GM12878 (cell line): ENCODE data around the gene GRIA4. TPM values are rescaled to one million over a fixed set of nuclear protein-coding genes. Genes with fewer than 3 reads are reported as not detected.

Experiments used
- ATAC-seq: fragments of 200-7000 bp; cut with Tn5 transposase; 3 replicates; pipeline ENCODE4 v1.9.1; 2020; ENCODE audit warnings: mild to moderate bottlenecking, moderate library complexity
- BruUV-seq: library from RNA; stranded (reverse); fragments of 400-500 nt; replicated peaks from 2 replicates; lab custom pipeline; 2021; lab: Mats Ljungman, UMichigan
- CTCF ChIA-PET: fragments of 300-600 bp; sonication (Branson Sonifier 250); formaldehyde crosslinking; extraction: SDS; loops from one replicate; lab custom pipeline; 2021; ENCODE audit warnings: inconsistent platforms; lab: Yijun Ruan, JAX
- POLR2A ChIA-PET: fragments of 350-600 bp; formaldehyde crosslinking; extraction: SDS; loops from one replicate; lab custom pipeline; 2021; ENCODE audit warnings: inconsistent platforms; lab: Charles Lee
- RAD21 ChIA-PET: fragments of 300-600 bp; sonication (Branson Sonifier 250); formaldehyde crosslinking; loops from one replicate; lab custom pipeline; 2023; ENCODE audit warnings: antibody characterized with exemption; ENCODE audit not compliant: unreplicated experiment; lab: Charles Lee
- SMC1A ChIA-PET: fragments of 300-600 bp; sonication (Branson Sonifier 250); formaldehyde crosslinking; loops from one replicate; lab custom pipeline; 2023; ENCODE audit not compliant: unreplicated experiment, uncharacterized antibody; lab: Charles Lee
- DNase-seq: peaks from one replicate; pipeline ENCODE4 v3.0.0-alpha.2; 2011; ENCODE audit warnings: low read depth, low spot score
- FAIRE-seq: peaks from 3 replicates; lab custom pipeline; 2011; peaks lifted over from hg19 to GRCh38; lab: Jason Lieb, UNC
- H2AFZ ChIP-seq: 2 replicates; pipeline ENCODE4 v1.6.0; 2011; ENCODE audit warnings: low read depth, low read length, control low read depth; ENCODE audit not compliant: control insufficient read depth
- H3K27ac ChIP-seq: 2 replicates; pipeline ENCODE4 v1.5.1; 2011; ENCODE audit warnings: control low read depth; ENCODE audit not compliant: control insufficient read depth, insufficient read depth
- H3K27me3 ChIP-seq, 2 experiments: replicated peaks in 1 of 2; 2 replicates each; pipeline versions ENCODE4 v1.6.0 to v1.6.1; 2011; ENCODE audit warnings: low read length in 1 of 2; ENCODE audit not compliant: control insufficient read depth in 2 of 2, insufficient read depth in 2 of 2
- H3K36me3 ChIP-seq, 2 experiments: 2 replicates each; pipeline ENCODE4 v1.5.1; 2011; ENCODE audit warnings: low read length in 1 of 2; ENCODE audit not compliant: control insufficient read depth in 2 of 2, insufficient read depth in 2 of 2
- H3K4me1 ChIP-seq: 2 replicates; pipeline ENCODE4 v1.6.1; 2011; ENCODE audit warnings: mild to moderate bottlenecking, low read length, moderate library complexity, mixed read lengths; ENCODE audit not compliant: control insufficient read depth, insufficient read depth
- H3K4me2 ChIP-seq: 2 replicates; pipeline ENCODE4 v1.6.0; 2011; ENCODE audit warnings: control low read depth; ENCODE audit not compliant: control insufficient read depth, insufficient read depth
- H3K4me3 ChIP-seq: fragments of 200-600 bp; sonication (generic); 2 replicates; pipeline ENCODE4 v1.5.1; 2016
- H3K79me2 ChIP-seq: 2 replicates; pipeline ENCODE4 v1.6.0; 2011; ENCODE audit warnings: low read length; ENCODE audit not compliant: control insufficient read depth, insufficient read depth
- H3K9ac ChIP-seq: 2 replicates; pipeline ENCODE4 v1.8.0; 2011; ENCODE audit warnings: low read length, control low read depth, mixed read lengths; ENCODE audit not compliant: control insufficient read depth, insufficient read depth
- H3K9me3 ChIP-seq: replicated peaks from 3 replicates; pipeline ENCODE4 v1.5.1; 2011; ENCODE audit warnings: mild to moderate bottlenecking, low read length; ENCODE audit not compliant: control insufficient read depth, insufficient read depth
- H4K20me1 ChIP-seq: 2 replicates; pipeline ENCODE4 v1.6.0; 2011; ENCODE audit not compliant: control insufficient read depth, insufficient read depth
- BCL11A ChIP-seq: IDR thresholded peaks from 2 replicates; pipeline ENCODE4 v1.6.1; 2011; ENCODE audit warnings: low read depth, low read length
- MYB ChIP-seq: fragments of 150-350 bp; IDR thresholded peaks from 2 replicates; pipeline ENCODE4 v1.6.1; 2014; ENCODE audit warnings: mild to moderate bottlenecking, low read depth, low read length, borderline replicate concordance
- POU2F2 ChIP-seq: IDR thresholded peaks from 3 replicates; pipeline ENCODE4 v1.6.1; 2011; ENCODE audit warnings: low read depth, mild to moderate bottlenecking, low read length, borderline replicate concordance
- WRNIP1 ChIP-seq: IDR thresholded peaks from 2 replicates; pipeline ENCODE4 v1.6.1; 2011; ENCODE audit warnings: low read depth, low read length, improper control_type of control experiment, borderline replicate concordance
- WGBS: methylation state at CpG from one replicate; pipeline ENCODE4 v1.1.6; 2016; ENCODE audit warnings: low lambda C conversion rate; ENCODE audit not compliant: insufficient replicate concordance, insufficient coverage; ENCODE audit errors: missing lambda C conversion rate; 5-methylcytosine and 5-hydroxymethylcytosine counted together
- in situ Hi-C: fragments of 300-500 bp; cut with MboI; formaldehyde crosslinking; loops from 9 replicates; pipeline ENCODE4 v1.14.3; 2018; ENCODE audit warnings: mixed read lengths
- intact Hi-C: fragments of 100-400 bp; cut with micrococcal nuclease; formaldehyde crosslinking; loops from one replicate; pipeline ENCODE4 v1.14.2; 2022; ENCODE audit not compliant: unreplicated experiment
- polyA plus RNA-seq, 11 experiments: library from polyadenylated mRNA; depleted of rRNA in 4 of 11; unstranded in 6 of 11; stranded (reverse) in 5 of 11; fragments of >200 nt; fragmentation: Nextera tagmentation in 4 of 11; fragmentation: Illumina TruSeq in 1 of 11; extraction: Ambion mirVana in 4 of 11; extraction: Trizol in 1 of 11; gene quantifications; 1 replicate in 1 of 11; 2 replicates in 10 of 11; pipeline versions ENCODE4 v1.2.1 to v1.2.3, GENCODE V29; 2011 to 2016; ENCODE audit warnings: inconsistent platforms in 2 of 11, missing spikeins in 2 of 11, low read depth in 1 of 11
- total RNA-seq, 4 experiments: library from RNA; depleted of rRNA in 3 of 4; stranded (reverse); fragments of >200 nt in 3 of 4; fragmentation: Illumina TruSeq in 1 of 4; extraction: Trizol in 1 of 4; gene quantifications; 2 replicates each; pipeline versions ENCODE4 v1.2.1 to v1.2.3, GENCODE V29; 2013 to 2021
- TF ChIP-seq, protein P1 (sequence below), 3 experiments: IDR thresholded peaks in 2 of 3; conservative IDR thresholded peaks in 1 of 3; 2 replicates each; pipeline ENCODE4 v1.5.1; 2011; ENCODE audit warnings: low read depth in 3 of 3, low read length in 3 of 3, mild to moderate bottlenecking in 3 of 3, control low read depth in 2 of 3, moderate library complexity in 2 of 3, inconsistent platforms in 1 of 3, mixed read lengths in 1 of 3; ENCODE audit not compliant: control insufficient read depth in 2 of 3, insufficient read depth in 1 of 3; ENCODE audit errors: extremely low read depth in 1 of 3
- TF ChIP-seq, protein P2 (sequence below): IDR thresholded peaks from 2 replicates; pipeline ENCODE4 v1.6.1; 2011; ENCODE audit warnings: low read depth, low read length, improper control_type of control experiment, borderline replicate concordance
- TF ChIP-seq, protein P3 (sequence below): fragments of 450-650 bp; IDR thresholded peaks from 2 replicates; pipeline ENCODE4 v1.6.1; 2017; ENCODE audit warnings: borderline replicate concordance

GRIA4 gene
- total and polyA plus RNA-seq, 10 of the 15 experiments (the other 5 are each of a cell fraction or from before 2014, with no cell fraction given), result 0.04 TPM; not detected in 9

GRCh38 chr11:105719073-105719822 is 109.4 kb downstream of the GRIA4 start (continued):
- TF ChIP-seq, protein P1, sequence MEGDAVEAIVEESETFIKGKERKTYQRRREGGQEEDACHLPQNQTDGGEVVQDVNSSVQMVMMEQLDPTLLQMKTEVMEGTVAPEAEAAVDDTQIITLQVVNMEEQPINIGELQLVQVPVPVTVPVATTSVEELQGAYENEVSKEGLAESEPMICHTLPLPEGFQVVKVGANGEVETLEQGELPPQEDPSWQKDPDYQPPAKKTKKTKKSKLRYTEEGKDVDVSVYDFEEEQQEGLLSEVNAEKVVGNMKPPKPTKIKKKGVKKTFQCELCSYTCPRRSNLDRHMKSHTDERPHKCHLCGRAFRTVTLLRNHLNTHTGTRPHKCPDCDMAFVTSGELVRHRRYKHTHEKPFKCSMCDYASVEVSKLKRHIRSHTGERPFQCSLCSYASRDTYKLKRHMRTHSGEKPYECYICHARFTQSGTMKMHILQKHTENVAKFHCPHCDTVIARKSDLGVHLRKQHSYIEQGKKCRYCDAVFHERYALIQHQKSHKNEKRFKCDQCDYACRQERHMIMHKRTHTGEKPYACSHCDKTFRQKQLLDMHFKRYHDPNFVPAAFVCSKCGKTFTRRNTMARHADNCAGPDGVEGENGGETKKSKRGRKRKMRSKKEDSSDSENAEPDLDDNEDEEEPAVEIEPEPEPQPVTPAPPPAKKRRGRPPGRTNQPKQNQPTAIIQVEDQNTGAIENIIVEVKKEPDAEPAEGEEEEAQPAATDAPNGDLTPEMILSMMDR (IDR thresholded peaks at IDR 0.05 in 2 of 3, conservative IDR thresholded peaks at IDR 0.05 in 1 of 3; ENCODE audit: control insufficient read depth in 2 of 3, extremely low read depth in 1 of 3, insufficient read depth in 1 of 3, low read depth in 3 of 3, low read length in 3 of 3), result no peak
- TF ChIP-seq, protein P2, sequence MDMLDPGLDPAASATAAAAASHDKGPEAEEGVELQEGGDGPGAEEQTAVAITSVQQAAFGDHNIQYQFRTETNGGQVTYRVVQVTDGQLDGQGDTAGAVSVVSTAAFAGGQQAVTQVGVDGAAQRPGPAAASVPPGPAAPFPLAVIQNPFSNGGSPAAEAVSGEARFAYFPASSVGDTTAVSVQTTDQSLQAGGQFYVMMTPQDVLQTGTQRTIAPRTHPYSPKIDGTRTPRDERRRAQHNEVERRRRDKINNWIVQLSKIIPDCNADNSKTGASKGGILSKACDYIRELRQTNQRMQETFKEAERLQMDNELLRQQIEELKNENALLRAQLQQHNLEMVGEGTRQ, result no peak
- TF ChIP-seq BCL11A, result peak; percentile 38; the same call in 1 of the 2 replicates
- TF ChIP-seq, protein P3, sequence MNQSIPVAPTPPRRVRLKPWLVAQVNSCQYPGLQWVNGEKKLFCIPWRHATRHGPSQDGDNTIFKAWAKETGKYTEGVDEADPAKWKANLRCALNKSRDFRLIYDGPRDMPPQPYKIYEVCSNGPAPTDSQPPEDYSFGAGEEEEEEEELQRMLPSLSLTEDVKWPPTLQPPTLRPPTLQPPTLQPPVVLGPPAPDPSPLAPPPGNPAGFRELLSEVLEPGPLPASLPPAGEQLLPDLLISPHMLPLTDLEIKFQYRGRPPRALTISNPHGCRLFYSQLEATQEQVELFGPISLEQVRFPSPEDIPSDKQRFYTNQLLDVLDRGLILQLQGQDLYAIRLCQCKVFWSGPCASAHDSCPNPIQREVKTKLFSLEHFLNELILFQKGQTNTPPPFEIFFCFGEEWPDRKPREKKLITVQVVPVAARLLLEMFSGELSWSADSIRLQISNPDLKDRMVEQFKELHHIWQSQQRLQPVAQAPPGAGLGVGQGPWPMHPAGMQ, result no peak
- TF ChIP-seq, all 136 proteins: peak for 13

- Histone ChIP-seq H3K27me3 (no peaks in the 10 kb centered on the region), H3K9ac (no peak overlapping the region), H4K20me1 (no peaks in the 10 kb centered on the region), H3K27ac (no peak overlapping the region), H3K36me3 (no peaks in the 10 kb centered on the region), H3K4me1 (no peaks in the 10 kb centered on the region), H3K9me3 (no peaks in the 10 kb centered on the region; the same call in 2 of the 3 replicates), H3K4me2 (no peak overlapping the region), H3K4me3 (no peak overlapping the region), H2AFZ (no peak overlapping the region), H3K79me2 (no peaks in the 10 kb centered on the region)
- no peak for FAIRE-seq
- in situ Hi-C loops, result no loop called here
- DNase-seq, result no peak
- intact Hi-C loops, result loop anchor here (5.0 kb wide), 1 partner anchor 52 kb away; no protein-coding TSS in a partner anchor
- peak; percentile 29; the same call in 1 of the 3 replicates for ATAC-seq
- ChIA-PET RAD21 (no interaction called here), POLR2A (no interaction called here), SMC1A (interaction anchor here (1.0 to 2.7 kb wide), 4 partner anchors 13 to 26 kb away, joined by 4 to 10 read pairs (median 6); no protein-coding TSS in a partner anchor), CTCF (interaction anchor here (1.1 to 1.9 kb wide), 2 partner anchors 19 to 57 kb away, joined by 3 to 5 read pairs; no protein-coding TSS in a partner anchor)
- TF ChIP-seq POU2F2 (no peak), WRNIP1 (no peak), MYB (no peak)
- TF ChIP-seq, protein P2, result no peak
- 13% methylated on average over 2 of the region's 2 CpGs for WGBS
- no TSS peak for BruUV-seq
Observed at GRCh38 chr11:105720096-105720495, 110.2 kb downstream of the GRIA4 start.
